CD4-positive, alpha-beta T cell treated with Interleukin-6 at 100 ng/mL for 8 hours (primary cell): ENCODE measurements around the gene TMC6.
"Not testable (repeated sequence)": the region's sequence is repeated elsewhere in the genome, so short reads cannot be mapped to it uniquely, and the experiment has no call there.

Source experiments
- DNase-seq: peaks from one replicate; pipeline ENCODE4 v3.0.0-alpha.2; 2020; ENCODE audit warnings: mixed read lengths, low spot score

The TMC6 gene

GRCh38 chr17:78110363-78111015, 18.1 kb downstream of the TMC6 start:
- DNase-seq = no peak

DNA sequence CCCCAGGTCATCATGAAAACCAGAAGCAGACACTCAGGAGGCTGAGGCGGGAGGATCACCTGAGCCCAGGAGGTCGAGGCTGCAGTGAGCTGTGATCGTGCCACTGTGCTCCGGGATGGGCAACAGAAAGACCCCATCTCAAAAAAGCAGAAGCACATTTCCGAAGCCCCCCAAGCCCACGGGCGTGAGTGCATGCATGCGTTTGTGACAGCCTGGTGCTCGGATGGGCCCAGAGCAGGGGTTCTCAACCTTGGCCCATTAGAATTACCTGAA, 19.1 kb downstream of the TMC6 start:
- no peak for DNase-seq

- DNase-seq = no peak
Observed at GRCh38 chr17:78108726-78109488, 19.6 kb downstream of the TMC6 start.

GRCh38 chr17:78107976-78108725, 20.4 kb downstream of the TMC6 start:
- DNase-seq = no peak

DNA sequence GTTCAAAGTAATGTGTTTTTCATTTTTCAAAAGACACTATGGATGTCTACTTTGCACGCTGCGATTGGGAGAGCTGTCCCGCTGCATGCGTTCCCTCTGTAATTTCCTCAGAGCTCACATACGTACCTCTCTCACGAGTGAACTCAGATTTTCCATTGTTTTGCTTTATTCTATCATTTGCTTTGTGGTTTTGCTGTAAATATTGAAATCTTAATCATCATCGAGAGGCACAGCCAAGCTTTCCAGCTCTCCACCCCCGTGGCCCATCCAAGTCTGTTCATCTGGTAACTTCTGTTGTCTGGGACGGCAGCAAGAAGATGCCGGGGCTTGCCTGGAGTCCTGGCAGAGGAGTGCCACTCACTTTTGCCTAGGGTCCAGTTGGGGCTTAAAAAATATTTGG, 21.1 kb downstream of the TMC6 start:
- DNase-seq = no peak

DNA sequence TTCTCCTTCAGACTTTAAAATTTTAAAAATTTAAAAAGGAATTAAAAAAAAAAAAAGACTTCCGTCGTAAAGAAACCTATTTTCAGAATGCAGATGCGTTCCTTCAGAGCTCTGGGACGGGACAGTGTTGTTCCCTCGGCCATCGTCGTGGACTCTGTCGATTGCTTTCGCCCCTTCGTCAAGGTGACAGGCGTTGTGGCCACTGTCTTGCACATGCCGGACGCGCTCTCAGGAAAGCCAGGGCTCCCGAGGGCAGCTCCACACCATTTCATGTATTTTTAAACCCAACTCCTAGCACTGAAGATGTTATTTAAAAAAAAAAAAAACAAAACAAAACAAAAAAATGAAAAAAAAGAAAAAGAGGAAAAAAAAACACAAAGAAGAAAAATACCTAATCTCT, 22.3 kb downstream of the TMC6 start:
- no peak for DNase-seq

- DNase-seq = no peak
Observed at GRCh38 chr17:78105551-78105950, 23.0 kb downstream of the TMC6 start.

DNA sequence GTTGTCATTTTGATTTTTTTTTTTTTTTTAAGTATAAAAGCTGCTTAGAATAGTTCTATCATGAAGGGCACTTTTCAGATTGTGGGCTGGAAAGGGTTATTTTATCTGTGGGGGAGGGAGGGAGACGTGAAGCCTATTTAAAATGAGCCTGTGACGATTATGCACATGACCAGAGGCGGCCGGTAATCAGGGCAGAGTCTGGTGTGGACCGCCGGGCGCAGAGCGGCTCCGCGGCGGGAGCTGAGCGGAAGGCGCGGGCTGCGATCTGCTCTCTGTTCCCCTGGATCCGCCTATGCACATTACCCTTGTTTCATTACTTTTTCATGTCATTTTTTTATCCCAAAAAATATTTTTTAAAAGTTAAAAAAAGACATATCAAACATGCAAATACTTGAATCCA, 23.5 kb downstream of the TMC6 start:
- no peak for DNase-seq

DNA sequence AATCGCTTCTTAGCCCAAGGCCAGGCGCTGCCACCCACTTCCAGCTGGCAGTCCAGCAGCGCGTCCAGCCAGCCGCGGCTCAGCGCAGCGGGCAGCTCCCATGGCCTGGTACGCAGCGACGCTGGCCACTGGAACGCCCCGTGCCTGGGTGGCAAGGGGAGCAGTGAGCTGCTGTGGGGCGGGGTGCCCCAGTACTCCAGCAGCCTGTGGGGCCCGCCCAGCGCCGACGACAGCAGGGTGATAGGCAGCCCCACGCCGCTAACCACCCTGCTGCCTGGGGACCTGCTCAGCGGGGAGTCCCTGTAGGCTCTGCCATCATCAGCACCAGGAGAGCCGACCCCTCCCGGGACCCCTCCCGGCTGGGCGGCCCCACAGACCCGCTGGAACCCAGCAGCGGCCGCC, 24.0 kb downstream of the TMC6 start:
- DNase-seq = no peak

DNA sequence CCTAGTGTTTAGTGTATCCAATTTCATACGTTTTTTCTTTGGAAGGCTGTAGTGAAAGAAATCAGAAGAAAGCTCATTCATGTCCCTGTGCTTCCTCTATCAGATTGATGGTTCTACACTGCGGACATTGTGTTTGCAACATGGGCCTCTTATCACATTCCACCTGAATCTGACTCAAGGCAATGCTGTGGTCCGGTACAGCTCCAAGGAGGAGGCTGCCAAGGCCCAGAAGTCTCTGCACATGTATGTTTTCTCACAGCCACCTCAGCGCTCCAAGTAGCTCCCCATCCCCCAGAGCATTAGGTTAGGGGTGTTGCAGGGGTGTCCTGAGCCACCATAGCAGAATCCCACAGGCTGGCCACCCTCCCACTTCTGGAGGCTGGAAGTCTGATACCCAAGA, 25.2 kb downstream of the TMC6 start:
- DNase-seq = no peak

GRCh38 chr17:78101542-78101941, 27.0 kb downstream of the TMC6 start:
- DNase-seq = no peak

GRCh38 chr17:78101112-78101511, 27.4 kb downstream of the TMC6 start:
- no peak for DNase-seq

GRCh38 chr17:78096093-78096492, 32.5 kb downstream of the TMC6 start:
- DNase-seq = no peak

DNA sequence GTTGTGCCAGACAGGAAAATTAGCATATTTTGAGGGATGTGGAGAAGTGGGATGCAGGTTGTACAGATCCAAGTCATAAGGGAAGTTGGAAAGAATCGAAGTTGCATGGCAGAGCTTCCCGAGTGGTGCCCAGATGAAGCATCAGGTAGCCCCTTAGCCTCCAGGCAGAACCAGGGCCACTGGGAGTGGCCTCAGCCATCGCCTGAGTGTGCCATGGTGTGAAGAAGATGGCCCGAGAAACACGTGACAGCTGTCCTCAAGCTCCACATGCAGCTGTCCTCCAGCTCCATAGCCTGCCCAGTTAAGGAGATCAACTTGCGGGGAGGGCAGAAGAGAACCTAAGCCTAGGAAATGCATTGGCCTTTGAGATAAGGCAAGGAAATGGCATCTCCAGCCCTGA, 33.5 kb downstream of the TMC6 start:
- no peak for DNase-seq

DNA sequence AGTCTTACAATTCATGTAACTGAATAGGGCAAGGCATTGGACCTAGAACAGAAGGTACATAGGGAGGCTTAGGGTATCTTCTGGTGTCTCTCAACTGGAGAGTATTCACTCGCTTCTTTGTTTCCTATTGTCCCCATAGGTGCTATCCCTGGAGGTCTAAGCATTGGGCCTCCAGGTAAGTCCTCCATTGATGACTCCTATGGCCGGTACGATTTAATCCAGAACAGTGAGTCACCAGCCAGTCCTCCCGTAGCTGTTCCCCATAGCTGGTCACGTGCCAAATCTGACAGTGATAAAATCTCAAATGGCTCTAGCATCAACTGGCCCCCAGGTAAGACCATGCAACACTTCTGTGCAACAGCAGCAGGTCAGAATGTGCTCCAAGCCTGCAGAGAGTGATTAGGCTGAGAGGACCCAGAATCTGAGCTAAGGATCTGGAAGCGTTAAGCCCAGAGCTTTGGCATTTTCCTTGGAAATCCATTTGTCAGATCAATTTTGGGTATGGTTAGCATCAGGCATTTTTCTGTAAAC, 35.7 kb downstream of the TMC6 start:
- DNase-seq = no peak

- no peak for DNase-seq
Observed at GRCh38 chr17:78089576-78090281, 38.8 kb downstream of the TMC6 start.

GRCh38 chr17:78088529-78088928, 40.0 kb downstream of the TMC6 start:
- no peak for DNase-seq

DNA sequence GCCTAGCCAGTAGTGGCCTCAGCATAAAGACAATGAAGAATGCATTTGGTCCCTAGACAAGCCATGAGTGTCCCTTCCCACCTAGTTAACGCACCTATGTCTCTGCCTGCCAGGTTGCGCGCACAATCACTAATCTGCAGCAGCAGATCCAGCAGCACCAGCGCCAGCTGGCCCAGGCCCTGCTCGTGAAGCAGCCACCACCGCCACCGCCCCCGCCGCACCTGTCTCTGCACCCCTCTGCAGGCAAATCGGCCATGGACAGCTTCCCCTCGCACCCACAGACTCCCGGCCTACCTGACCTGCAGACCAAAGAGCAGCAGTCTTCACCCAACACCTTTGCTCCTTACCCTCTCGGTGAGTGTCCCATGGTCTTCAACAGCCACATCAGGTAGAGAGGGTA, 41.8 kb downstream of the TMC6 start:
- DNase-seq = no peak

- DNase-seq = no peak
Observed at GRCh38 chr17:78082988-78083387, 45.6 kb downstream of the TMC6 start.

DNA sequence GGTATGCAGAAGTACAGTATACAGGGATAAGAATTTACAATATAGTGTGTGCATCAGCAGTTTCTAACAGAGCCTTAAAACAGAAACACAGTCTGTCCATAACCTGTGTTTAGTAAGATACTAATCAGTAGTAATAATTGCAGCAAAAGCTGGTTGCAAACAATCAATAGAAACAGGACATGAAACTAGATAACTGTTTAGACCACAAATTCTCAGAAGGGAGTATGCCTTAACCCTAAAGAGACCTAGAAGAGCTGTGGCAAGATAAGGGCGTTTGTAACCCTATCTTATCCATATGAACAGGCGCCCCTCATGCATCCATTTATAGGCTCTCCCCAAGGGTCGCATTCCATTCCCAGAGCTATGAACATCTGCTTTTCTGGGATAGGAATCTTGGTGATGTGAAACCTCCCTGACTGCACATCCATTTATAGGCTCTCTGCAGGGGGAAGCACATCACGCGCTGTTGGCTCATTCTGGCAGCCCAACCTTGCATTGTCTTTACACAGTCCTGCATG, 46.1 kb downstream of the TMC6 start:
- not testable (repeated sequence) for DNase-seq

DNA sequence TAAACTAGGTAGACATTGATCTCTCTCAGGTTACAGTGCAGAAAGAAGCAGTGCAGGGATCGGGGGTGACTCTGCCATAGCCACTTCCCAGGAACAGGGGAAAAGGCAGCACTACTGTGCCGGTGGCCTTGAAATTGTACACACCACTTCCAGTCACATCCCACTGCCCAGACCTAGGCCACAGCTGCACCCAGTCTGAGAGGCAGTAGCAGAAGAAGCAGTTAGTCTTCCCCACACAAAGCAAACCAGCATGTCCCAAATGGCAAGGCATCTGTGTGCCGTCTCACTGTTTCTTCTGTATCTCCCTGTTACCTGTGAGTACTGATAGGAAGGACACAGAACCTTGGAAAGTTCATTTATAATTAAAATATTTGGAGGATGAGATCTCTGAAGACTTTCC, 47.0 kb downstream of the TMC6 start:
- DNase-seq = no peak

DNA sequence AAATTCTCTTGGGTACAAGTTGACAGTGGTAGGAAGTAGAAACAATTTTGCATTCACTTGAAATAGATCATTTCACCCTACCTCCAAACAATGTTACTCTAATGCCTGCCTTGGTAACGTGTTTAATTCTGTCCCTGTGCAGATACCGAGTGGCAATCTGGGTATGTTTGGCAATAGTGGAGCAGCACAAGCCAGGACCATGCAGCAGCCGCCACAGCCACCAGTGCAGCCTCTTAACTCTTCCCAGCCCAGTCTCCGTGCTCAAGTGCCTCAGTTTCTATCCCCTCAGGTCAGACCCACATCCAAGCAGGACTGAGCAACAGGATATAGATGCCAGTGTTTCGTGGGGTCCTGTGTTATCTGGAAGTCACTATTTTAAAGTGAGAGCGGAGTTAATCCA, 49.3 kb downstream of the TMC6 start:
- no peak for DNase-seq
